Measurements from ENCODE around the gene CEPT1.

GRCh38 chr1:111202707-111203623, 62.9 kb downstream of the CEPT1 start:
- TF ChIP-seq FOXM1 (IDR thresholded peaks at IDR 0.05; ENCODE audit: borderline replicate concordance) (no peak), NFRKB (IDR thresholded peaks at IDR 0.05) (no peak), SP1 (IDR thresholded peaks at IDR 0.05) (no peak), SUZ12 (IDR thresholded peaks at IDR 0.05) (no peak), TARDBP (IDR thresholded peaks at IDR 0.05) (no peak), LEF1 (IDR thresholded peaks at IDR 0.05; ENCODE audit: borderline replicate concordance) (no peak), FOXA1 (IDR thresholded peaks at IDR 0.05) (no peak)
